GM19452 (cell line): ENCODE measurements around the gene DSCAML1.
"Not testable (repeated sequence)": the region's sequence is repeated elsewhere in the genome, so short reads cannot be mapped to it uniquely, and the experiment has no call there.

Source experiments
- ATAC-seq: cut with Tn5 transposase; IDR thresholded peaks from one replicate; pipeline ENCODE4 v1.9.1; 2021; ENCODE audit not compliant: unreplicated experiment

DSCAML1 gene

GRCh38 chr11:117819096-117820040 lies 22.4 kb upstream of the DSCAML1 start:
- ATAC-seq: no peak

- ATAC-seq: peak; percentile 25
Observed at GRCh38 chr11:117818041-117818873, 21.2 kb upstream of the DSCAML1 start.

- ATAC-seq: peak; percentile 26
Observed at GRCh38 chr11:117817368-117818040, 20.5 kb upstream of the DSCAML1 start.

GRCh38 chr11:117816846-117817367 lies 19.9 kb upstream of the DSCAML1 start:
- ATAC-seq: no peak

- no peak for ATAC-seq
Observed at GRCh38 chr11:117816151-117816741, 19.2 kb upstream of the DSCAML1 start.

GRCh38 chr11:117815262-117815803 lies 18.3 kb upstream of the DSCAML1 start:
- ATAC-seq: peak; percentile 54

GRCh38 chr11:117814766-117815261 lies 17.8 kb upstream of the DSCAML1 start:
- no peak for ATAC-seq

GRCh38 chr11:117814204-117814765 lies 17.3 kb upstream of the DSCAML1 start:
- ATAC-seq: no peak

GRCh38 chr11:117810056-117810451 lies 13.0 kb upstream of the DSCAML1 start:
- not testable (repeated sequence) for ATAC-seq

- no peak for ATAC-seq
Observed at GRCh38 chr11:117809236-117810055, 12.4 kb upstream of the DSCAML1 start.

GRCh38 chr11:117808784-117809183 lies 11.8 kb upstream of the DSCAML1 start:
- no peak for ATAC-seq

- no peak for ATAC-seq
Observed at GRCh38 chr11:117807482-117808327, 10.7 kb upstream of the DSCAML1 start.

GRCh38 chr11:117806846-117807245 lies 9.8 kb upstream of the DSCAML1 start:
- no peak for ATAC-seq

GRCh38 chr11:117805045-117805444 lies 8.0 kb upstream of the DSCAML1 start:
- no peak for ATAC-seq

GRCh38 chr11:117803896-117804295 lies 6.9 kb upstream of the DSCAML1 start:
- no peak for ATAC-seq

GRCh38 chr11:117799634-117800033 lies 2.6 kb upstream of the DSCAML1 start:
- ATAC-seq: no peak

- no peak for ATAC-seq
Observed at GRCh38 chr11:117796456-117796871, 552 bp downstream of the DSCAML1 start.
